Keratinocyte (primary cell): ENCODE data around the gene SFMBT1. TPM values are rescaled to one million over a fixed set of nuclear protein-coding genes. Genes with fewer than 3 reads are reported as not detected.

ENCODE experiments used
- DNase-seq: peaks from one replicate; pipeline ENCODE4 v3.0.0-alpha.2; 2011; ENCODE audit warnings: low read depth, missing footprints, low spot score
- FAIRE-seq: peaks from 2 replicates; lab custom pipeline; 2011; peaks lifted over from hg19 to GRCh38; lab: Jason Lieb, UNC
- H2AFZ ChIP-seq: 2 replicates; pipeline ENCODE4 v1.6.0; 2012; ENCODE audit warnings: low read length, control low read depth, inconsistent platforms; ENCODE audit not compliant: control insufficient read depth
- H3K27ac ChIP-seq: 2 replicates; pipeline ENCODE4 v1.5.1; 2011; ENCODE audit warnings: low read length; ENCODE audit not compliant: control insufficient read depth, insufficient read depth
- H3K27me3 ChIP-seq: 3 replicates; pipeline ENCODE4 v1.6.0; 2011; ENCODE audit warnings: low read length; ENCODE audit not compliant: control insufficient read depth, insufficient read depth; ENCODE audit errors: extremely low read depth
- H3K36me3 ChIP-seq, 2 experiments: 2 replicates in 1 of 2; 3 replicates in 1 of 2; pipeline ENCODE4 v1.5.1; 2011; ENCODE audit warnings: low read length in 2 of 2, mild to moderate bottlenecking in 1 of 2; ENCODE audit not compliant: control insufficient read depth in 2 of 2, insufficient read depth in 2 of 2; ENCODE audit errors: extremely low read depth in 1 of 2
- H3K4me1 ChIP-seq: 3 replicates; pipeline ENCODE4 v1.5.1; 2011; ENCODE audit warnings: low read length; ENCODE audit not compliant: control insufficient read depth, insufficient read depth; ENCODE audit errors: extremely low read depth
- H3K4me2 ChIP-seq: 3 replicates; pipeline ENCODE4 v1.6.0; 2011; ENCODE audit warnings: low read depth, low read length; ENCODE audit not compliant: control insufficient read depth, insufficient read depth; ENCODE audit errors: extremely low read depth
- H3K4me3 ChIP-seq, 3 experiments: fragments of 200-600 bp in 1 of 3; sonication (generic) in 1 of 3; 2 replicates in 2 of 3; 3 replicates in 1 of 3; pipeline ENCODE4 v1.5.1; 2011 to 2016; ENCODE audit warnings: low read length in 3 of 3, mild to moderate bottlenecking in 3 of 3, control low read depth in 2 of 3, inconsistent platforms in 1 of 3, low read depth in 1 of 3, mixed read lengths in 1 of 3, mixed run types in 1 of 3, moderate library complexity in 1 of 3; ENCODE audit not compliant: control insufficient read depth in 2 of 3, insufficient read depth in 2 of 3; ENCODE audit errors: extremely low read depth in 1 of 3
- H3K79me2 ChIP-seq: 2 replicates; pipeline ENCODE4 v1.6.0; 2012; ENCODE audit warnings: low read length; ENCODE audit not compliant: control insufficient read depth, insufficient read depth
- H3K9ac ChIP-seq: 3 replicates; pipeline ENCODE4 v1.6.0; 2011; ENCODE audit warnings: low read length; ENCODE audit not compliant: control insufficient read depth, insufficient read depth; ENCODE audit errors: extremely low read depth
- H3K9me1 ChIP-seq: 3 replicates; pipeline ENCODE4 v1.6.0; 2011; ENCODE audit warnings: low read length; ENCODE audit not compliant: control insufficient read depth, insufficient read depth; ENCODE audit errors: extremely low read depth
- H3K9me3 ChIP-seq: 2 replicates; pipeline ENCODE4 v1.5.1; 2012; ENCODE audit warnings: low read depth, low read length; ENCODE audit not compliant: control insufficient read depth
- H4K20me1 ChIP-seq: 3 replicates; pipeline ENCODE4 v1.6.0; 2011; ENCODE audit warnings: low read length; ENCODE audit not compliant: control insufficient read depth, insufficient read depth; ENCODE audit errors: extremely low read depth
- EZH2 ChIP-seq: IDR thresholded peaks from one replicate; pipeline ENCODE4 v1.6.1; 2012; ENCODE audit warnings: inconsistent platforms, mild to moderate bottlenecking, low read length, moderate library complexity
- dilution Hi-C: fragments of 300-500 bp; cut with MboI; formaldehyde crosslinking; loops from one replicate; pipeline ENCODE4 v1.7.0; 2020; ENCODE audit warnings: low sequenced_read_pairs; ENCODE audit not compliant: extremely low pct_ligation_motif_present
- polyA plus RNA-seq, 5 experiments: library from polyadenylated mRNA; depleted of rRNA in 3 of 5; stranded (reverse) in 3 of 5; stranded (forward) in 1 of 5; unstranded in 1 of 5; fragments of >200 nt; gene quantifications; 1 replicate in 1 of 5; 2 replicates in 3 of 5; 3 replicates in 1 of 5; pipeline versions ENCODE4 v1.2.1 to v1.2.3, GENCODE V29; 2011 to 2012; ENCODE audit warnings: missing spikeins in 2 of 5, low read depth in 1 of 5, low replicate concordance in 1 of 5
- TF ChIP-seq, protein P1 (sequence below), 3 experiments: IDR thresholded peaks in 1 of 3; conservative IDR thresholded peaks in 1 of 3; optimal IDR thresholded peaks in 1 of 3; 2 replicates in 2 of 3; 3 replicates in 1 of 3; pipeline versions ENCODE3 to v1.5.1; 2011; ENCODE audit warnings: low read length in 3 of 3, mild to moderate bottlenecking in 3 of 3, moderate library complexity in 2 of 3, control low read depth in 1 of 3, inconsistent platforms in 1 of 3; ENCODE audit not compliant: insufficient read depth in 2 of 3; ENCODE audit errors: extremely low read depth in 1 of 3

Gene SFMBT1
- polyA plus RNA-seq, 1 donor (not counting 4 experiments of a cell fraction or from before 2014, with no cell fraction given): 4.1 TPM

DNA sequence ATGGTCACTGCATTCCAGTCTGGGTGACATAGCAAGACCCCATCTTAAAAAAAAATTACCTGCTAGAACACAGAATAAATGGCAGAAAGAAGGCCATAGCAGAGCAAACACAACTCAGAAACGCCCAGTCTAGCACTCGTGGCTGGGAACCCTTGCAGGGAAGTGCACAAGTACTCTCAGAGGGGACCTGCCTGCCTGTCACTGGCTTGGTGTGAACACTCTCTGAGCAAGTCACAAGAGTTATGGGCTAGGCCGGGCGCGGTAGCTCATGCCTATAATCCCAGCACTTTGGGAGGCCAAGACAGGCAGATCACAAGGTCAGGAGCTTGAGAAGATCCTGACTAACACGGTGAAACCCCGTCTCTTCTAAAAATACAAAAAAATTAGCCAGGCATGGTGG is 17.2 kb downstream of the SFMBT1 start:
- Histone ChIP-seq H3K27ac (no peak overlapping the region), H3K4me3 (no peak overlapping the region), H3K9me1 (no peaks in the 10 kb centered on the region), H4K20me1 (no peaks in the 10 kb centered on the region), H3K4me2 (no peak overlapping the region), H3K36me3 (no peaks in the 10 kb centered on the region), H3K4me1 (peaks cover 4% of the 10 kb centered on the region), H3K9me3 (no peaks in the 10 kb centered on the region), H2AFZ (no peak overlapping the region), H3K79me2 (peaks cover 5% of the 10 kb centered on the region), H3K9ac (no peak overlapping the region), H3K27me3 (no peaks in the 10 kb centered on the region)
- FAIRE-seq (no peak), DNase-seq (no peak)
- dilution Hi-C loops: no loop called here
- TF ChIP-seq, protein P1, sequence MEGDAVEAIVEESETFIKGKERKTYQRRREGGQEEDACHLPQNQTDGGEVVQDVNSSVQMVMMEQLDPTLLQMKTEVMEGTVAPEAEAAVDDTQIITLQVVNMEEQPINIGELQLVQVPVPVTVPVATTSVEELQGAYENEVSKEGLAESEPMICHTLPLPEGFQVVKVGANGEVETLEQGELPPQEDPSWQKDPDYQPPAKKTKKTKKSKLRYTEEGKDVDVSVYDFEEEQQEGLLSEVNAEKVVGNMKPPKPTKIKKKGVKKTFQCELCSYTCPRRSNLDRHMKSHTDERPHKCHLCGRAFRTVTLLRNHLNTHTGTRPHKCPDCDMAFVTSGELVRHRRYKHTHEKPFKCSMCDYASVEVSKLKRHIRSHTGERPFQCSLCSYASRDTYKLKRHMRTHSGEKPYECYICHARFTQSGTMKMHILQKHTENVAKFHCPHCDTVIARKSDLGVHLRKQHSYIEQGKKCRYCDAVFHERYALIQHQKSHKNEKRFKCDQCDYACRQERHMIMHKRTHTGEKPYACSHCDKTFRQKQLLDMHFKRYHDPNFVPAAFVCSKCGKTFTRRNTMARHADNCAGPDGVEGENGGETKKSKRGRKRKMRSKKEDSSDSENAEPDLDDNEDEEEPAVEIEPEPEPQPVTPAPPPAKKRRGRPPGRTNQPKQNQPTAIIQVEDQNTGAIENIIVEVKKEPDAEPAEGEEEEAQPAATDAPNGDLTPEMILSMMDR (optimal IDR thresholded peaks at IDR 0.05 in 1 of 3, IDR thresholded peaks at IDR 0.05 in 1 of 3, conservative IDR thresholded peaks at IDR 0.05 in 1 of 3; ENCODE audit: extremely low read depth in 1 of 3, insufficient read depth in 2 of 3, low read length in 3 of 3): no peak
- TF ChIP-seq EZH2: no peak

DNA sequence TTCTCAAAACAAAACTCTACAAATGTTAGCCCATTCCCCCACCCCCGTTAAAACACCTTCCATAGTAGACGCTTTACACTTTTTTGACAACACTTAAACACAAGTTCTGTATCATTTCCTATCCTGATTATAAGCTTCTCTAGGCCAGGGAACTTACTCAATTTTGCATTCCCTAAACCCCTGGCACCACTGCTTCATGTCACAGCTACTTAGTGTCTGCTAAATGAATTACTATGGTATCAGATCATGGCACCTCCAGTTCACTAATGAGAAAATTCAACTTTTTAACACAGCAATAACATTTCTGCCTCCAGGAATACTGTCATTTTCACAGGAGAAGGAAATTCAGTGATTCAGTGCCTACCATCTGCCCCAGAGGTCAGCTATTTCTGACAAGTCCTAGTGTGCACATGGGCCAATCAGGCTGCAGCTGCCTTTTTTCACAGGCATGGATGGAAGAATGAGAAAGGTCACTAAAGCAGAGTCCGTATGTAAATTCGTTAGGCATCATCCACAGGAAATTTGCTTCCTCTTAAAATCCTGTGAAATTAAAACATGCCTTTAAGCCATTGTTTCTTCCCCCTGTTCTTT is 18.5 kb downstream of the SFMBT1 start:
- Histone ChIP-seq H3K4me3 (no peak overlapping the region), H3K9me1 (no peaks in the 10 kb centered on the region), H4K20me1 (no peaks in the 10 kb centered on the region), H2AFZ (no peak overlapping the region), H3K36me3 (no peaks in the 10 kb centered on the region), H3K4me1 (peaks cover 4% of the 10 kb centered on the region), H3K27me3 (no peaks in the 10 kb centered on the region), H3K79me2 (peaks cover 5% of the 10 kb centered on the region), H3K9me3 (no peaks in the 10 kb centered on the region), H3K4me2 (no peak overlapping the region), H3K9ac (no peak overlapping the region), H3K27ac (no peak overlapping the region)
- FAIRE-seq: no peak
- DNase-seq: no peak
- TF ChIP-seq EZH2: no peak
- TF ChIP-seq, protein P1 (optimal IDR thresholded peaks at IDR 0.05 in 1 of 3, IDR thresholded peaks at IDR 0.05 in 1 of 3, conservative IDR thresholded peaks at IDR 0.05 in 1 of 3; ENCODE audit: extremely low read depth in 1 of 3, insufficient read depth in 2 of 3, low read length in 3 of 3): no peak
- dilution Hi-C loops: no loop called here
